ENCODE measurements around the gene CDCP2.

- TF ChIP-seq, protein P1, sequence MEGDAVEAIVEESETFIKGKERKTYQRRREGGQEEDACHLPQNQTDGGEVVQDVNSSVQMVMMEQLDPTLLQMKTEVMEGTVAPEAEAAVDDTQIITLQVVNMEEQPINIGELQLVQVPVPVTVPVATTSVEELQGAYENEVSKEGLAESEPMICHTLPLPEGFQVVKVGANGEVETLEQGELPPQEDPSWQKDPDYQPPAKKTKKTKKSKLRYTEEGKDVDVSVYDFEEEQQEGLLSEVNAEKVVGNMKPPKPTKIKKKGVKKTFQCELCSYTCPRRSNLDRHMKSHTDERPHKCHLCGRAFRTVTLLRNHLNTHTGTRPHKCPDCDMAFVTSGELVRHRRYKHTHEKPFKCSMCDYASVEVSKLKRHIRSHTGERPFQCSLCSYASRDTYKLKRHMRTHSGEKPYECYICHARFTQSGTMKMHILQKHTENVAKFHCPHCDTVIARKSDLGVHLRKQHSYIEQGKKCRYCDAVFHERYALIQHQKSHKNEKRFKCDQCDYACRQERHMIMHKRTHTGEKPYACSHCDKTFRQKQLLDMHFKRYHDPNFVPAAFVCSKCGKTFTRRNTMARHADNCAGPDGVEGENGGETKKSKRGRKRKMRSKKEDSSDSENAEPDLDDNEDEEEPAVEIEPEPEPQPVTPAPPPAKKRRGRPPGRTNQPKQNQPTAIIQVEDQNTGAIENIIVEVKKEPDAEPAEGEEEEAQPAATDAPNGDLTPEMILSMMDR (IDR thresholded peaks at IDR 0.05) = no peak
- no peak for TF ChIP-seq ZFX (IDR thresholded peaks at IDR 0.05; ENCODE audit: borderline replicate concordance)
These were observed 21.4 kb downstream of the CDCP2 start for GRCh38 chr1:54131419-54131818.

Data from 22Rv1 (cell line).